Heart right ventricle (tissue), 16 donors: Measurements from ENCODE around the gene ARFGAP3. TPM values are rescaled to one million over a fixed set of nuclear protein-coding genes. Genes with fewer than 3 reads are reported as not detected.

Experiments used
- ATAC-seq, 8 donors: fragments of 200-7000 bp; cut with Tn5 transposase; one replicate each; pipeline ENCODE4 v1.9.1; 2020; ENCODE audit warnings: mild to moderate bottlenecking in 8 of 8, moderate library complexity in 8 of 8, moderate number of reproducible peaks in 1 of 8
- DNase-seq, 2 donors: peaks; one replicate each; pipeline ENCODE4 v3.0.0-alpha.2; 2020
- H3K27ac ChIP-seq, 10 donors: fragments of 200-600 bp; sonication (generic) in 2 of 10; one replicate each; pipeline versions ENCODE4 v1.5.0 to v1.8.0; 2020 to 2022; ENCODE audit warnings: mild to moderate bottlenecking in 3 of 10
- H3K27me3 ChIP-seq, 7 donors: fragments of 200-600 bp; one replicate each; pipeline ENCODE4 v1.8.0; 2021 to 2022; ENCODE audit warnings: mild to moderate bottlenecking in 2 of 7
- H3K36me3 ChIP-seq, 9 donors: fragments of 200-600 bp; sonication (generic) in 1 of 9; one replicate each; pipeline versions ENCODE4 v1.5.0 to v1.8.0; 2020 to 2022; ENCODE audit warnings: mild to moderate bottlenecking in 2 of 9
- H3K4me1 ChIP-seq, 9 donors: fragments of 200-600 bp; sonication (generic) in 1 of 9; one replicate each; pipeline versions ENCODE4 v1.5.0 to v1.8.0; 2020 to 2022; ENCODE audit warnings: mild to moderate bottlenecking in 4 of 9
- H3K4me3 ChIP-seq, 10 donors: fragments of 200-600 bp; sonication (generic) in 2 of 10; one replicate each; pipeline versions ENCODE4 v1.5.0 to v1.8.0; 2020 to 2022; ENCODE audit warnings: mild to moderate bottlenecking in 7 of 10, moderate library complexity in 2 of 10
- H3K9me3 ChIP-seq, 11 donors: fragments of 200-600 bp in 10 of 11; sonication (generic) in 2 of 11; one replicate each; pipeline versions ENCODE4 v1.5.0 to v1.8.0; 2013 to 2022; ENCODE audit warnings: mild to moderate bottlenecking in 2 of 11, control low read depth in 1 of 11, moderate library complexity in 1 of 11
- WGBS, 2 donors: extraction: QIAGEN DNeasy Blood & Tissue Kit; methylation state at CpG; one replicate each; pipeline ENCODE4 v1.1.7; 2013; ENCODE audit warnings: inconsistent platforms in 1 of 2; 5-methylcytosine and 5-hydroxymethylcytosine counted together
- intact Hi-C, 10 donors: fragments of 100-400 bp; cut with DNase I; formaldehyde crosslinking; loops; one replicate each; pipeline versions ENCODE4 v1.11.1 to v1.14.2; 2022
- polyA plus RNA-seq, 2 donors: library from polyadenylated mRNA; stranded (reverse); fragments of 200-250 nt; gene quantifications; one replicate each; pipeline ENCODE4 v1.2.3, GENCODE V29; 2013
- total RNA-seq, 10 donors: library from RNA; stranded (reverse); fragmentation: NEBNext Ultra II Directional in 3 of 10; extraction: Animal tissue kit (Norgen Biotek cat#: 25700) in 3 of 10; gene quantifications; one replicate each; pipeline versions ENCODE4 v1.2.1 to v1.2.4, GENCODE V29; 2021 to 2023
- TF ChIP-seq, protein P1 (sequence below), 9 donors: fragments of 200-600 bp; sonication (generic) in 2 of 9; IDR thresholded peaks; one replicate each; pipeline versions ENCODE4 v1.5.0 to v1.8.0; 2021 to 2022; ENCODE audit warnings: antibody characterized with exemption in 9 of 9, mild to moderate bottlenecking in 5 of 9, moderate library complexity in 1 of 9
- donor health status: Arrhythmogenic right ventricular cardiomyopathy.
- donor health status: ischemic (EF 13 %, LVEDD 7.1; RV severe dilation, severe dysfunction).
- donor health status: healthy with polysubstance abuse.
- donor health status: DM: no; HTN: yes; CAD: no.
- donor health status: DM: no; HTN: no; CAD: no.
- donor health status: ischemic (EF 25% LVEDD 6.9; RV normal size, moderate dysfunction).
- donor health status: ischemic (EF 25% LVEDD 5.7; RV mildly dilated, moderate dysfunction).
- donor health status: healthy.
- donor health status: DM: yes; HTN: yes; CAD: no.
- donor health status: Ischemic cardiomyopathy.
- donor health status: ischemic (EF 35%, LVEDD 5.7; RV mildly dilated, moderate dysfunction).
- donor health status: nonischemic (EF 11% LVEDD 7.7; RV severe dilation, severe dysfunction).
- donor health status: DM: yes; HTN: yes; CAD: no.
- donor health status: PGD.
- donor health status: ischemic (EF 29% LVEDD 5.4; RV normal size, mild dysfunction).
- donor health status: nonischemic (EF 23%, LVEDD 6.1; RV moderate dilation, normal function).

Gene ARFGAP3
- total and polyA plus RNA-seq, 12 donors, result 10.6 to 29.4 (median 23.2) TPM

DNA sequence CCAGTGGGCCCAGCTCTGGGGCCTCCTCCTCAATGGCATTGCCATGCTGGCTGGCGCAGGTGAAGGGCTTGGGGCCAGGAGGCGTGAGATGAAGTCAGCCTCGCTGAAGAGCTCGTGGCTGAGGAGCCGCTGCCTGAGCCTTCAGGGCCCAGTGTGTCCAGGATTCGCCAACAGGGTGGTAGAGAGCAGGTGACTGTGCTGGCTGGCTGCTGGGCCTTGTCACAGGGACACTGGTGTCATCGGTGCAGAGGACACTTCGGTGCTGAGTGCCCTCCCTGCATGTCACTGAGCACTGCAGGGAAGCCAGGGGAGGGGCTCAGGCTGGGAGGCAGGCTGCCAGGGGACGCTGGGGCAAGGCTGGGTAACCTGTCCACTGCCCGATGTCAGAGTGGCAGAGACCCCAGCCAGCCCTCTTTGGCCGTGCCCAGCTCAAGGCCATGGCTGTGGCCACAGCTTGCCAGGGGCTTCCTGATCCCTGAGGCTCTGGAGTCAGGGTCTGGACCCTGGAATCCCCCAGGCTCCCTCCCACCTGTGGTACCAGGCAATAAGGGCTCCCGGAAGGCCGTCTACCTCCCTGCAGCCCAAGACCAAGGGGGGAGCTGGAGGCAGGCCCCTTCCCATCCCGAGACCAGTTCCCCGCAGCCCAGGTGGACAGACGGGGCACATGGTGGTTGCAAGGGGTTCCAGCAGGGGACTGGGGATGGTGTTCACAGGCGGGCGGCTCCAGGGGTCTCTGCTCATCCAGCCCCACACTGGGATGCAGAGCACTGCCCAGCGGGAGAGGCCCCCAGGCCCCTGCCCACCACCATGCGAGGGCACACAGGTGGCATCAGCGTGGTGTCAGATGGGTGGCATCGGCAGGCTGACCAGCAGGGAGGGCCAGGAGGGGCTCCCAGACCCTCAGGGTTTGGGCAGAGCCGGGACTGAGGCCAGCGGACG, 63.9 kb downstream of the ARFGAP3 start:
- DNase-seq (peak in 1 of 2 donors; percentile 63), ATAC-seq (peak in 7 of 8 donors; percentile 57 to 77 (median 68))
- intact Hi-C loops, result loop anchor here in 2 of 10 donors (10.0 kb wide), 1 partner anchor 128 kb away; no protein-coding TSS in a partner anchor
- 73 to 80% methylated on average over 24 to 25 of the region's 25 CpGs for WGBS, 2 donors
- TF ChIP-seq, protein P1, sequence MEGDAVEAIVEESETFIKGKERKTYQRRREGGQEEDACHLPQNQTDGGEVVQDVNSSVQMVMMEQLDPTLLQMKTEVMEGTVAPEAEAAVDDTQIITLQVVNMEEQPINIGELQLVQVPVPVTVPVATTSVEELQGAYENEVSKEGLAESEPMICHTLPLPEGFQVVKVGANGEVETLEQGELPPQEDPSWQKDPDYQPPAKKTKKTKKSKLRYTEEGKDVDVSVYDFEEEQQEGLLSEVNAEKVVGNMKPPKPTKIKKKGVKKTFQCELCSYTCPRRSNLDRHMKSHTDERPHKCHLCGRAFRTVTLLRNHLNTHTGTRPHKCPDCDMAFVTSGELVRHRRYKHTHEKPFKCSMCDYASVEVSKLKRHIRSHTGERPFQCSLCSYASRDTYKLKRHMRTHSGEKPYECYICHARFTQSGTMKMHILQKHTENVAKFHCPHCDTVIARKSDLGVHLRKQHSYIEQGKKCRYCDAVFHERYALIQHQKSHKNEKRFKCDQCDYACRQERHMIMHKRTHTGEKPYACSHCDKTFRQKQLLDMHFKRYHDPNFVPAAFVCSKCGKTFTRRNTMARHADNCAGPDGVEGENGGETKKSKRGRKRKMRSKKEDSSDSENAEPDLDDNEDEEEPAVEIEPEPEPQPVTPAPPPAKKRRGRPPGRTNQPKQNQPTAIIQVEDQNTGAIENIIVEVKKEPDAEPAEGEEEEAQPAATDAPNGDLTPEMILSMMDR (IDR thresholded peaks at IDR 0.05), result no peak
- peaks cover 0 to 38% (median 0%) of the 10 kb centered on the region in 9 donors for H3K36me3 ChIP-seq
- peaks cover 6 to 49% (median 24%) of the 10 kb centered on the region in 9 donors for H3K4me1 ChIP-seq
- H3K27ac ChIP-seq, result peak overlapping the region in 9 of 10 donors; percentile 26 to 73 (median 64)
- H3K27me3 ChIP-seq, result no peaks in the 10 kb centered on the region
- no peaks in the 10 kb centered on the region for H3K9me3 ChIP-seq
- H3K4me3 ChIP-seq, result no peak overlapping the region

GRCh38 chr22:42792453-42792908, 64.6 kb downstream of the ARFGAP3 start:
- intact Hi-C loops, result loop anchor here in 2 of 10 donors (10.0 kb wide), 1 partner anchor 128 kb away; no protein-coding TSS in a partner anchor
- DNase-seq, result no peak

GRCh38 chr22:42791721-42792452, 65.2 kb downstream of the ARFGAP3 start:
- H3K27ac ChIP-seq, result peak overlapping the region in 8 of 10 donors; percentile 5 to 73 (median 63)
- no peaks in the 10 kb centered on the region for H3K27me3 ChIP-seq
- WGBS, 2 donors, result 69 to 71% methylated on average over 20 of the region's 20 CpGs
- H3K36me3 ChIP-seq, result peaks cover 0 to 25% (median 0%) of the 10 kb centered on the region in 9 donors
- H3K4me3 ChIP-seq, result no peak overlapping the region
- intact Hi-C loops, result loop anchor here in 2 of 10 donors (10.0 kb wide), 1 partner anchor 127 kb away; no protein-coding TSS in a partner anchor
- H3K4me1 ChIP-seq, result peaks cover 6 to 37% (median 18%) of the 10 kb centered on the region in 9 donors
- peak; percentile 26 to 66 (median 46) for ATAC-seq
- H3K9me3 ChIP-seq, result no peaks in the 10 kb centered on the region
- peak; percentile 44 to 61 for DNase-seq
- TF ChIP-seq, protein P1 (IDR thresholded peaks at IDR 0.05), result no peak

More at GRCh38 chr22:42792453-42792908, 64.6 kb downstream of the ARFGAP3 start:
- H3K27ac ChIP-seq, result peak overlapping the region; percentile 5 to 73 (median 56)
- H3K36me3 ChIP-seq, result peaks cover 0 to 31% (median 0%) of the 10 kb centered on the region in 9 donors
- WGBS, 2 donors, result 81% methylated on average over 12 to 13 of the region's 13 CpGs
- peak in 2 of 8 donors; percentile 1 to 27 for ATAC-seq
- H3K27me3 ChIP-seq, result no peaks in the 10 kb centered on the region
- H3K9me3 ChIP-seq, result no peaks in the 10 kb centered on the region
- TF ChIP-seq, protein P1 (IDR thresholded peaks at IDR 0.05), result no peak
- H3K4me1 ChIP-seq, result peaks cover 6 to 43% (median 20%) of the 10 kb centered on the region in 9 donors
- no peak overlapping the region for H3K4me3 ChIP-seq

- DNase-seq, result no peak
- no peak for ATAC-seq
- H3K27ac ChIP-seq, result no peak overlapping the region
- no peaks in the 10 kb centered on the region for H3K36me3 ChIP-seq
- intact Hi-C loops, result loop anchor here in 1 of 10 donors (10.0 kb wide), 1 partner anchor 246 kb away; no protein-coding TSS in a partner anchor
- no peaks in the 10 kb centered on the region for H3K27me3 ChIP-seq
- H3K4me1 ChIP-seq, result peaks cover 6 to 25% (median 18%) of the 10 kb centered on the region in 9 donors
- H3K4me3 ChIP-seq, result no peak overlapping the region
- TF ChIP-seq, protein P1 (IDR thresholded peaks at IDR 0.05), result no peak
- no peaks in the 10 kb centered on the region for H3K9me3 ChIP-seq
- WGBS, 2 donors, result 88 to 93% methylated on average over 11 of the region's 11 CpGs
Observed at GRCh38 chr22:42788466-42788865, 68.6 kb downstream of the ARFGAP3 start.
